HG03558 (cell line): Measurements from ENCODE around the gene LAMA2.

Source experiments
- ATAC-seq: cut with Tn5 transposase; IDR thresholded peaks from one replicate; pipeline ENCODE4 v1.9.1; 2021; ENCODE audit warnings: moderate number of reproducible peaks; ENCODE audit not compliant: unreplicated experiment; ENCODE audit errors: extremely low read depth

The LAMA2 gene

GRCh38 chr6:129469070-129469662, 586.2 kb downstream of the LAMA2 start:
- no peak for ATAC-seq

- ATAC-seq, result no peak
Measured at GRCh38 chr6:129472239-129472638, 589.3 kb downstream of the LAMA2 start.

- no peak for ATAC-seq
Measured at GRCh38 chr6:129473546-129473945, 590.6 kb downstream of the LAMA2 start.

- ATAC-seq, result no peak
Measured at GRCh38 chr6:129475477-129476247, 592.7 kb downstream of the LAMA2 start.

- no peak for ATAC-seq
Measured at GRCh38 chr6:129476248-129476564, 593.3 kb downstream of the LAMA2 start.

GRCh38 chr6:129476810-129477209, 593.9 kb downstream of the LAMA2 start:
- ATAC-seq, result no peak

GRCh38 chr6:129478379-129478778, 595.4 kb downstream of the LAMA2 start:
- no peak for ATAC-seq

GRCh38 chr6:129481706-129482105, 598.8 kb downstream of the LAMA2 start:
- no peak for ATAC-seq

GRCh38 chr6:129485746-129486145, 602.8 kb downstream of the LAMA2 start:
- ATAC-seq, result no peak

- ATAC-seq, result no peak
Measured at GRCh38 chr6:129486327-129486726, 603.4 kb downstream of the LAMA2 start.

GRCh38 chr6:129488313-129488712, 605.4 kb downstream of the LAMA2 start:
- ATAC-seq, result no peak

- ATAC-seq, result no peak
Measured at GRCh38 chr6:129489215-129489765, 606.4 kb downstream of the LAMA2 start.

GRCh38 chr6:129490521-129491255, 607.8 kb downstream of the LAMA2 start:
- ATAC-seq, result peak; percentile 70

GRCh38 chr6:129491436-129491835, 608.5 kb downstream of the LAMA2 start:
- no peak for ATAC-seq

- ATAC-seq, result no peak
Measured at GRCh38 chr6:129492260-129492659, 609.3 kb downstream of the LAMA2 start.

GRCh38 chr6:129493354-129493902, 610.5 kb downstream of the LAMA2 start:
- ATAC-seq, result no peak

GRCh38 chr6:129494099-129494498, 611.2 kb downstream of the LAMA2 start:
- no peak for ATAC-seq

- ATAC-seq, result no peak
Measured at GRCh38 chr6:129494586-129494985, 611.6 kb downstream of the LAMA2 start.

GRCh38 chr6:129495652-129496051, 612.7 kb downstream of the LAMA2 start:
- no peak for ATAC-seq

- no peak for ATAC-seq
Measured at GRCh38 chr6:129497481-129498441, 614.8 kb downstream of the LAMA2 start.
